Memory B cell (primary cell): Measurements from ENCODE around the gene BTG4.

Source experiments
- ATAC-seq: fragments of 150-1000 bp; cut with Tn5 transposase; 2 replicates; pipeline ENCODE4 v1.10.0; 2021; ENCODE audit warnings: low read depth, mild to moderate bottlenecking, moderate library complexity
- DNase-seq, 2 donors: peaks; one replicate each; pipeline ENCODE4 v3.0.0; 2022; ENCODE audit warnings: low spot score in 2 of 2
- H3K27ac Mint-ChIP-seq: one replicate; pipeline ENCODE4 v1.8.0; 2022; ENCODE audit warnings: mild to moderate bottlenecking, moderate library complexity, mixed read lengths
- H3K27me3 Mint-ChIP-seq: one replicate; pipeline ENCODE4 v1.8.0; 2022; ENCODE audit warnings: mixed read lengths
- H3K36me3 Mint-ChIP-seq: one replicate; pipeline ENCODE4 v1.8.0; 2022; ENCODE audit warnings: mild to moderate bottlenecking, mixed read lengths
- H3K4me1 Mint-ChIP-seq: one replicate; pipeline ENCODE4 v1.8.0; 2022; ENCODE audit warnings: mixed read lengths
- H3K4me3 Mint-ChIP-seq: one replicate; pipeline ENCODE4 v1.8.0; 2022; ENCODE audit warnings: mild to moderate bottlenecking, moderate library complexity, mixed read lengths
- H3K9me3 Mint-ChIP-seq: one replicate; pipeline ENCODE4 v1.8.0; 2022; ENCODE audit warnings: mixed read lengths

Gene BTG4

DNA sequence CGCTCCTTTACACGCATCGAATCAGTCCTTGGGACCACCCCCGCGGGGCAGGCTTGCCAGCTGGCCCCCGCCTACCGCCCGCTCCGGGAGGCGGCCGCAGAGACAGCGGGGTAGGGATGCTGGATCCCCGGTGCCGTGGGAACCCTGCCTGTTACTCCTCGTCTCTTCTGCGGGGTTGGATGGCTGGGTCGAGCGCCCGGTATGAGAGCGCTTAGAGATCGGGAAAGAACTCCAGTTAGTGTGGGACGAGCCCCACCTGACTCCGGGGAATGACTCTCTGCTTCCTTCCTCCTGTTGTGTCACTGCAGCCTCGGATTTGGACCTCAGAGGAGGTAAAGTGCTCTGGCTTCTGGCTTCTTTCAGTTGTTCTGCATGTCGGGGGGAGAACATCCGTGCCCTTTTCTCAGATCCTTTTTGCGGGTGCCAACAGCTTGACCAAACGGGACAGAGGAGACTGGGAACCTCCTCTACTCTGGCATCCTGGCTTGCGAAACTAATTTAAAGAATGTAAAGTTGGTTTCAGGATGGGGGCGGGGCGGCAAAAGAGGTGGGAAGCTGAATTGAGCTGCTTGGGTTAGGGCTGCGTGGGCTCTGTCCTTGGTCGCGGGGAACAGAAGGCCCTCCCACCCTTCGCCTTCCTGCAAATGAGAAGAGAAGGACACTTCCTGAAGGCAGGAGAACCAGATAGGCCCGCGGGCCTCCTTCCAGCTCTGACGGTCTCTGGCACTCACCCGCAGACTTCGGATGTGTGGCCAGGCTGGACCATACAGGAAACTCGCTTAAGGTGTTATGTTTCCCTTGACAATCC is 29.3 kb upstream of the BTG4 start:
- Mint-ChIP-seq H3K4me3 (peak overlapping the region; percentile 78), H3K36me3 (no peaks in the 10 kb centered on the region), H3K4me1 (peaks cover 6% of the 10 kb centered on the region), H3K9me3 (no peaks in the 10 kb centered on the region), H3K27ac (no peak overlapping the region), H3K27me3 (peaks cover 30% of the 10 kb centered on the region)
- ATAC-seq (peak; percentile 21), DNase-seq (no peak)

DNA sequence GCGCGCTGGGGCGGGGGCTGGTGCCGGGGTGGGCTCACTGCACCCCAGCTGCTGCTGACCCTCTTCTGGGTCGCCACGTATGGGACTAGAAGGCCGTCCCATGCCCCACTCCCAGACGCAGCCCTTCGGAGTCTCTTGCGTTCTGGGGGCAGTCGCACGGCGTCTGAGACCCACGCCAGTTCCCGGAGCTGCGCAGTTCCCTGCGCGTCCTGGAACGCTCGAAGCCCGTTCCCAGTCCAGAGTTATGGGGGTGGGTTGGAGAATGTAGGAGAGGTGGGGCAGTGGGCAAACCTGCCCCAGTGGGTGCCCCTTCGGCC is 28.7 kb upstream of the BTG4 start:
- no peaks in the 10 kb centered on the region for H3K36me3 Mint-ChIP-seq
- no peaks in the 10 kb centered on the region for H3K9me3 Mint-ChIP-seq
- H3K27me3 Mint-ChIP-seq: peaks cover 30% of the 10 kb centered on the region
- no peak overlapping the region for H3K27ac Mint-ChIP-seq
- peaks cover 6% of the 10 kb centered on the region for H3K4me1 Mint-ChIP-seq
- peak in 1 of 2 donors; percentile 20 for DNase-seq
- ATAC-seq: peak; percentile 22
- peak overlapping the region; percentile 78 for H3K4me3 Mint-ChIP-seq

DNA sequence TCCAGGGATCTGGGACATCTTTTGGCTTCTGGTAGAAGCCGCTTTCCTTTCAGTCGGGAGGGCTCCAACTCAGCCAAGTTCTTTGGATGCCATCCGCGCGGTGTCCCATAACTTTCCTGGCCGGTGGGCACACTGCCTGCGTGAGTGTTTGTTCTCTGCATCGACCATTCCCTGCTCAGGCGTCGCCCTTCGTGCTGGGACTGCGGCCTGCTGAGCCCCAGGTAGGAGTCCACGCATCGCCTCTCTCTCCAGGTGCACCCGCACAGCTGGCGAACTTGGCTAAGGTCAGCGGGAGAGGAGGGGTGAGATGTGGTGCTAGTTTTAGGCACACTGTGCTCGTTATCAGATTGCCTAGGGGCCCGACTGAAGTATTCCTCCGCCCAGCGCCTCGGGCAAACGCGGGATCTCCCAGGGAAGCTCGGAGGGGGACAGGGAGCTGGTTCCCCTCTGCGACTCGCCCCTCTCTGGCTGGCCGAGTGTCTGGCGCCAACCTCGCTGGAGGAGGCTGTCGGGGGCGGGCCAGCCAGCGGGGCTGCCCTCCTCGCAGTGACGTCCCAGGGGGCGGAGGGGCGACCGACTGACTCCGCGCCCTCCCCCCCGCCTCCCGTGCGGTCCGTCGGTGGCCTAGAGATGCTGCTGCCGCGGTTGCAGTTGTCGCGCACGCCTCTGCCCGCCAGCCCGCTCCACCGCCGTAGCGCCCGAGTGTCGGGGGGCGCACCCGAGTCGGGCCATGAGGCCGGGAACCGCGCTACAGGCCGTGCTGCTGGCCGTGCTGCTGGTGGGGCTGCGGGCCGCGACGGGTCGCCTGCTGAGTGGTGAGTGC is 28.1 kb upstream of the BTG4 start, which contains the start of gene LAYN:
LAYN (plus strand) TSS at position 607 of the 823 bp plus-strand sequence; CDS start at position 731, 124 bp downstream.
- peak; percentile 61 for ATAC-seq
- Mint-ChIP-seq H3K36me3 (no peaks in the 10 kb centered on the region), H3K27ac (no peak within 1 kb of the TSS), H3K4me1 (peaks cover 6% of the 10 kb centered on the region), H3K27me3 (peaks cover 29% of the 10 kb centered on the region), H3K4me3 (peak within 1 kb of the TSS; percentile 78), H3K9me3 (no peaks in the 10 kb centered on the region)
- DNase-seq: peak in 1 of 2 donors; percentile 27

DNA sequence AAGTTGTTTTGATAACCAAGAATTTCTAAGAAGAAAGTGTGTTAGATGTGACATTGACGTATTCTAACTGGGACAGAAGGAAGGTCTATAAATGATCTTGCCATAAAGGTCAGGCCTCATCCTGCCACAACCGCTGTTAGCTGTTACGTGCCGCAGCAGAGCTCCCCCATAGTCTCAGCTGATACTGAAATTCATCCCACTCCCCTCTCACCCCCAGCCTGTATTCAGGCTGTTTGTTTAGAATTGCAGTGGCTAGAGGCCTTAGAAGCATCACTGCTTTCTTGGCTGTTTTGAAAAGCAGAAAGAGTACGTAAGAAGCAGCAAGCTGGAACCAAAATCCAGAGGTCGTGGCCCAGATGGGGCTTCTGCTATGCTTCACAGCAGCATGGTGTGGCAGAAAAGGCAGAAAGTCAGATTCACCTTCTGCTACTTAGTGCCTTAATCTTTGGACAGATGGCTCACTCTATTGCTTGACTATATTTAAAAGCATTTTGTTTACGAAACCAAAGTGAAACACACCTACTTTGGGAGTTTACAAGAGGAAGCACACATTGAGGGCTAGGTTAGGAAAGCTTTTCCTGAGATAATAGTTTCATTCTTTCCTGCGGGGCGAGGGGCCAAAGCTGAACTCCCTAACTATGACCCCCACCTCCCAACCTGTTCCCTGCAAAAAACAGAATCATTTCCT is 27.4 kb upstream of the BTG4 start:
- no peaks in the 10 kb centered on the region for H3K9me3 Mint-ChIP-seq
- H3K4me1 Mint-ChIP-seq: peaks cover 6% of the 10 kb centered on the region
- DNase-seq (no peak), ATAC-seq (no peak)
- no peak overlapping the region for H3K27ac Mint-ChIP-seq
- H3K27me3 Mint-ChIP-seq: peaks cover 26% of the 10 kb centered on the region
- H3K4me3 Mint-ChIP-seq: peak overlapping the region; percentile 21
- no peaks in the 10 kb centered on the region for H3K36me3 Mint-ChIP-seq

DNA sequence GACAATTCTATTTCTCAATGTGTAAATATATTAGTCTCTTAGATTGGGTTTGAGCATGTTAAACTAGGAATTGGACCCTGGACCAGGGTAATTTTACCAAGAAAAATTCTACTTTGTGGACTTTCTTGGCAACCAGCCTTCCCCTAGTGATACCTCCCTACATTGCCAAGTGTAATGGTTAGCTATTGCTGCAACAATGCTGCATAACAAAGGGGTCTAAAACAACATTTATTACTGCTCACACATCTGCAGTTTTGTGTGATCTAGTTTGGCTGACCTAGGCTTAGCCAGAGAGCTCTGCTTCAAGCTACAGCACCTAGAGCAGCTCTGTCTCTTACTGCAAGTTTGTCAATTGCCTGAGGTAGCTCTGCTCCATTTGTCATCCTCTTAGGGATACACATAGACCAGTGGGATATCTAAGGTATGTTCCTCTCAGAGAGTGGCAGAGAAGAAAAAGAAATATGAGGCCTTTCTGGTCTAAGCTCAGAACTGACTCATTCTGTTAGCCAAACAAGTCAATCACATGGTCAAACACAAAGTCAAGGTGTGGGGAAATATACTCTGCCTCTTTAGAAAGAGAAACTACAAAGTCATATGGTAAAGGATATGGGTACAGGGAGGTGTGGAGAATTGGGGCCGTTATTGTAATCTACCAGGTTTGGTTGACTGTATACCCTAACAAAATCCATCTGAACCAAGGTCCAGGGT is 26.4 kb upstream of the BTG4 start:
- Mint-ChIP-seq H3K27me3 (peaks cover 29% of the 10 kb centered on the region), H3K9me3 (no peaks in the 10 kb centered on the region), H3K27ac (no peak overlapping the region), H3K4me1 (peaks cover 6% of the 10 kb centered on the region), H3K4me3 (no peak overlapping the region), H3K36me3 (no peaks in the 10 kb centered on the region)
- no peak for ATAC-seq
- no peak for DNase-seq

DNA sequence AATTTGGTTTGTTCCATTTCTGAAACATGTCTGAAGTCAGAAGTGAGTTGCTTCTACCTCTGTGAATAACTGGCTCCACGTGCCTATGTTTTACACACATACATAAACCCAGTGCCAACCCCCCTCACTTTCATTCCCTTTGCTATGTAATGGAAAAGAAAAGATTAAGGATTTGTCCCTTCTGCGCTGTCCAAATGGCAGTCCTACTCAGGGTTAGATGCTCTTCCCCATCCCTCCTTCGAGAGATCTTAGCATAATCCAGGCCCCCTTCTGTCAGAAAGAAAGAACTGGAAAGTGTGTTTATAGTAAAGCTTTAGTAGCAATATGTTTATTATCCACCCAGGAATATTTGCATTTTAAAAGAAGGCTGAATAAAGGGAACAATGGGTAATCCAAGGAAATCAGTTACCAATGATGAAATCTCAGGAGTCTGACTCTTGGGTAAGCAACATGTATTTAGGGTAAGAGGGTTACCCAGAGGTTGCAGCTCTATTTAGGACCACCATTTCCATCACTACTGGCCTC is 25.2 kb upstream of the BTG4 start:
- DNase-seq (no peak), ATAC-seq (no peak)
- Mint-ChIP-seq H3K36me3 (no peaks in the 10 kb centered on the region), H3K9me3 (no peaks in the 10 kb centered on the region), H3K4me3 (no peak overlapping the region), H3K27ac (no peak overlapping the region), H3K27me3 (peaks cover 23% of the 10 kb centered on the region), H3K4me1 (peaks cover 6% of the 10 kb centered on the region)

DNA sequence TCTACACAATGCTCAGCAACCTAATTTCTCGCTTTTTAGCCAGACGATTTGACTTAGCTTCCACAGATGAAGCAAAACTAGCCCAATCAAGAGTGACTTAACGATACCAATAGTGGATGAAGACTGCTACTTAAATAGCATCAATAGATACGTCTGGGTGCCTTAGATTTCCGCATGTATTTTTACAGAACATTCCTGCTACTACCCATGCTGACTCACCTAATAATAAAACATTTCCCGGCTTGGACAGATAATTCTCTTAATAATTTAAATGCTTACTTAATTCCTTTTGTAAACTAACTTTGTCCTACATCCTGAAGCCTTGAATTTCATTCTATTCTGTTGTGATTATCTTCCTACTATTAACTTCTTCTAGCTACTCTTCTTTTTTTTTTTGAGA is 23.1 kb upstream of the BTG4 start:
- H3K4me1 Mint-ChIP-seq: peaks cover 3% of the 10 kb centered on the region
- ATAC-seq: no peak
- no peak overlapping the region for H3K4me3 Mint-ChIP-seq

DNA sequence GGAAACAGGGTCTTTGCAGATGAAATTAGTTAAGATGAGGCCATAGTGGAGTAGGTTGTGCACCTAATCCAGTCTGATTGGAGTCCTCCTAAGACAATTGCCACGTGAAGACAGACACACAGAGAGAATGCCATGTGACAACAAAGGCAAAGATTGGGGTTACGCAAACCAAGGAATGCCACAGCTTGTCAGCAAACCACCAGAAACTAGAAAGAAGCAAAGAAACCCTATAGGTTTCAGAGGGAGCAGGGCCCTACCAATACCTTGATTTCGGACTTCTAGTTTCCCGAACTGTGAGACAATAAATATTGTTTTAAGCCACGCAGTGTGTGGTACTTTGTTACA is 20.2 kb upstream of the BTG4 start:
- no peak overlapping the region for H3K27ac Mint-ChIP-seq
- peaks cover 10% of the 10 kb centered on the region for H3K27me3 Mint-ChIP-seq
- no peak for DNase-seq
- H3K4me1 Mint-ChIP-seq: no peaks in the 10 kb centered on the region
- H3K9me3 Mint-ChIP-seq: no peaks in the 10 kb centered on the region
- H3K4me3 Mint-ChIP-seq: no peak overlapping the region
- no peaks in the 10 kb centered on the region for H3K36me3 Mint-ChIP-seq
- ATAC-seq: no peak

More for the DNA sequence above, 23.1 kb upstream of the BTG4 start:
- no peak overlapping the region for H3K27ac Mint-ChIP-seq
- no peaks in the 10 kb centered on the region for H3K36me3 Mint-ChIP-seq
- H3K9me3 Mint-ChIP-seq: no peaks in the 10 kb centered on the region
- H3K27me3 Mint-ChIP-seq: peaks cover 24% of the 10 kb centered on the region
- no peak for DNase-seq

DNA sequence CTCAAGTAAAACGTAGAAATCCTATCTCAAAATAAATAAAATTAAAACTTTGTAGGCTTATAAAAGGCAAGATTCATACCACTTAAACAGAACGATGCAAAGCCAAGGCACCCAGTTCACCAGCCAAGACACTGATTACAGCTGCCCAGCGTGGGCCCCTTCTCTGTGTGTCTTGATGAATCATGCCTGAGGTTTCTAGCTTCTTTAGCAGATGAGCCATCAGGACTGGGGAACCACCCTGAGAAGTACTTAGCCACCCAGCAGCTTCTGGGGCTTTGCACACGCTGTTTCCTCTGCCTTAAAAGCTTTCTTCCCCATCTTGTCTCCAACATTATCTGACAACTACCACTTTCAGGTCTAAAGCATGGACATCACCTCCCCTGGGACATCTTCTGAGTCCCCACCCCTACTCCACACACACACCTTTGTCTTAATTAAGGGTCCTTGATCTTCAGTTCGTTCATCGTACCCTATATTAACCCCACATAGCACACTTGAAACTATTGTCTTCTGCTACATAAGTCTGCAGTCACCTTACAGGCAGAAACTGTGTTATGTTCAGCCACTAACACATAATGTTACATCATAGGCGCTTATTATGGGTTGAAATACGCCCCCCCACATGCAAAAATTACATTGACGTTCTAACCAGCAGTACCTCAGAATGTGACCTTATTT is 19.6 kb upstream of the BTG4 start:
- Mint-ChIP-seq H3K27ac (no peak overlapping the region), H3K4me3 (no peak overlapping the region), H3K4me1 (no peaks in the 10 kb centered on the region), H3K36me3 (no peaks in the 10 kb centered on the region), H3K9me3 (no peaks in the 10 kb centered on the region), H3K27me3 (peaks cover 10% of the 10 kb centered on the region)
- no peak for DNase-seq
- ATAC-seq: peak; percentile 55

DNA sequence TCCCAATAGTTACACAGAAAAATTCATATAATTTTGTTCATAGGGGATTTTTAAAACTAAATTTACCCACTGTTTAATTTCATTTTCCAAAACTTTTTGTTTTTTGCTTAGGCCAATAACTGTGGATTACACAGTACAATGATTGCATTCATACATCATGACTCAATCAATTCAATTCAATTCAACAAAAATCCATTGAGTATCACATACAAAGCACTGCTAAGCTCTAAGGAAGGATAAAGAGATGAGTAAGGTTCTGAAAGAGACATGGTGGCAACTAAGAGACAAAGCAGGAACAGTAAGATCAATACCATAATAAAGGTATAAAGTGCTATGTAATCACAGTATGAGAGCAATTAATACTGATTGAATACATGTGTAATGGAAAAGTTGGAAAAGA is 18.9 kb upstream of the BTG4 start:
- Mint-ChIP-seq H3K27me3 (peaks cover 10% of the 10 kb centered on the region), H3K4me3 (no peak overlapping the region), H3K27ac (no peak overlapping the region), H3K4me1 (no peaks in the 10 kb centered on the region), H3K9me3 (no peaks in the 10 kb centered on the region), H3K36me3 (no peaks in the 10 kb centered on the region)
- DNase-seq: no peak
- no peak for ATAC-seq

DNA sequence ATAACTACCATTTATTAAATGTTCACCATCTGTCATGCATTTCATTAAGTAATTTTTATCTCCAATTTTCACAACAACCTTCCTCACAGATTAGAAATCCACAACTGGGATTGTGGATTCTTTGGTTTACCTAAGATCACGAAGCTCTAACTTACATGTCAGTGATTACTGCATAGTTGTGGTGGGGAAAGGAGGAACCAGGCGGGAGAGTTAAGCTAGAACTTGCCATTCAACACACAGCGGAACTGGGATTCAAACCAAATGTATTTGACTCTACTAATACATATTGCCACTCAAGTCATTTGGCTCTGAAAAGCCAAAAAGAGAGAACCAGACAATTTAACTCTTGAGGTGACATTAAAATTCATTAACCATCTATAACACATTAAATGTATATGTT is 17.9 kb upstream of the BTG4 start:
- no peaks in the 10 kb centered on the region for H3K4me1 Mint-ChIP-seq
- no peak overlapping the region for H3K4me3 Mint-ChIP-seq
- DNase-seq: no peak
- no peaks in the 10 kb centered on the region for H3K36me3 Mint-ChIP-seq
- no peak overlapping the region for H3K27ac Mint-ChIP-seq
- ATAC-seq: no peak
- H3K9me3 Mint-ChIP-seq: no peaks in the 10 kb centered on the region
- H3K27me3 Mint-ChIP-seq: peaks cover 11% of the 10 kb centered on the region

DNA sequence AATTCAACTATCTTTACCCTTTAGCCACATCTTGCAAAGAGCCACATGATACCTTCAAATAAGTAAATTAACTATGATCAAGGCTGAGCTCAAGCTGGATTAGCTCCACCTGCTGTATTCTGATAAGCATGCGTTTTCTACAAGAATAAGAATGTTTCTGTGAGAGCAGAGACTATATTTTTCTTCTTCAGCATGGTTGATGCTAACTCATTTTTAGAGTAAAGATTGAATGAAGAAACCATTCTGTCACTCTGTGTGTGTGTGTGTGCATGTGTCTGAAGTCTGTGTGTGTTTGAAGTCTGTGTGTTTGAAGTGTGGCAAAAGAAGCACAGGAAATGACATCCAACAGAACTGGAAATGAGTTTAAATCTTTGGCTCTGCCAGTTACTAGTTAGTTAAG is 16.4 kb upstream of the BTG4 start:
- no peaks in the 10 kb centered on the region for H3K9me3 Mint-ChIP-seq
- no peak for ATAC-seq
- H3K27ac Mint-ChIP-seq: no peak overlapping the region
- no peaks in the 10 kb centered on the region for H3K4me1 Mint-ChIP-seq
- H3K4me3 Mint-ChIP-seq: no peak overlapping the region
- peaks cover 12% of the 10 kb centered on the region for H3K27me3 Mint-ChIP-seq
- DNase-seq: no peak
- no peaks in the 10 kb centered on the region for H3K36me3 Mint-ChIP-seq

DNA sequence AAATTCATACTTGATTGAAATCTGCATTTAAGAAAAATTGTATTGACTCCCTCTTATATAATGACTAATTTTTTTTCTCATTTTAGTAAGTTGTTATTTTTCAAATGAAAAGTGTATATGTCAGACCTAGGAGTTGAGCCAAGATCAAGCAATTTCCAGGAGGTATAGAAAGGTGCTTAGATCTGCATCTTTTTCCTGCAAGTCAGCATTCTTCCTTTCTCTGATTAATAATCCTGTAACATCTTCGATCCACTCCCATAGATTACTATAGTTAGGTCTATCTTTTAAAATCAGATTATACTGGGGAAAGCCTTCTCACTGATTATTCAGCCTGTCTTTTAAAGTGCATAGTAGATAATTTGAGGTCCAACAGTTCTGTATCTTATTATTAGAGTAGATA is 15.1 kb upstream of the BTG4 start:
- no peaks in the 10 kb centered on the region for H3K4me1 Mint-ChIP-seq
- no peaks in the 10 kb centered on the region for H3K9me3 Mint-ChIP-seq
- H3K27me3 Mint-ChIP-seq: peaks cover 13% of the 10 kb centered on the region
- H3K27ac Mint-ChIP-seq: no peak overlapping the region
- DNase-seq: no peak
- no peaks in the 10 kb centered on the region for H3K36me3 Mint-ChIP-seq
- no peak overlapping the region for H3K4me3 Mint-ChIP-seq
- no peak for ATAC-seq
